Right lobe of liver (tissue), 4 donors: ENCODE measurements around the gene RB1.

ENCODE experiments used
- POLR2A ChIP-seq: fragments of 450-650 bp; IDR thresholded peaks from one replicate; pipeline ENCODE4 v1.6.1; 2017; ENCODE audit warnings: antibody characterized with exemption, mild to moderate bottlenecking
- TF ChIP-seq, protein P1 (sequence below), 4 donors: fragments of 200-600 bp in 3 of 4; fragments of 450-650 bp in 1 of 4; IDR thresholded peaks; one replicate each; pipeline versions ENCODE4 v1.5.1 to v1.8.0; 2016 to 2022; ENCODE audit warnings: antibody characterized with exemption in 4 of 4, mild to moderate bottlenecking in 2 of 4
- donor health status: DM: no; HTN: no; CAD: no.
- donor health status: DM: no; HTN: no; CAD: no.
- donor health status: DM: no; HTN: yes; CAD: no.

- no peak for TF ChIP-seq POLR2A
- TF ChIP-seq, protein P1, sequence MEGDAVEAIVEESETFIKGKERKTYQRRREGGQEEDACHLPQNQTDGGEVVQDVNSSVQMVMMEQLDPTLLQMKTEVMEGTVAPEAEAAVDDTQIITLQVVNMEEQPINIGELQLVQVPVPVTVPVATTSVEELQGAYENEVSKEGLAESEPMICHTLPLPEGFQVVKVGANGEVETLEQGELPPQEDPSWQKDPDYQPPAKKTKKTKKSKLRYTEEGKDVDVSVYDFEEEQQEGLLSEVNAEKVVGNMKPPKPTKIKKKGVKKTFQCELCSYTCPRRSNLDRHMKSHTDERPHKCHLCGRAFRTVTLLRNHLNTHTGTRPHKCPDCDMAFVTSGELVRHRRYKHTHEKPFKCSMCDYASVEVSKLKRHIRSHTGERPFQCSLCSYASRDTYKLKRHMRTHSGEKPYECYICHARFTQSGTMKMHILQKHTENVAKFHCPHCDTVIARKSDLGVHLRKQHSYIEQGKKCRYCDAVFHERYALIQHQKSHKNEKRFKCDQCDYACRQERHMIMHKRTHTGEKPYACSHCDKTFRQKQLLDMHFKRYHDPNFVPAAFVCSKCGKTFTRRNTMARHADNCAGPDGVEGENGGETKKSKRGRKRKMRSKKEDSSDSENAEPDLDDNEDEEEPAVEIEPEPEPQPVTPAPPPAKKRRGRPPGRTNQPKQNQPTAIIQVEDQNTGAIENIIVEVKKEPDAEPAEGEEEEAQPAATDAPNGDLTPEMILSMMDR (IDR thresholded peaks at IDR 0.05) = no peak
These were observed 47.6 kb upstream of the RB1 start for GRCh38 chr13:48255954-48256353.
